MV-4-11 (cell line): ENCODE data around the gene CERS4.
A peak's percentile ranks its signal among the peaks of the same experiment; 100 is the strongest.
"Not testable (repeated sequence)": the region's sequence is repeated elsewhere in the genome, so short reads cannot be mapped to it uniquely, and the experiment has no call there.

Experiments
- DNase-seq: peaks from one replicate; lab custom pipeline; 2025; lab: John Stamatoyannopoulos, UW

The CERS4 gene

DNA sequence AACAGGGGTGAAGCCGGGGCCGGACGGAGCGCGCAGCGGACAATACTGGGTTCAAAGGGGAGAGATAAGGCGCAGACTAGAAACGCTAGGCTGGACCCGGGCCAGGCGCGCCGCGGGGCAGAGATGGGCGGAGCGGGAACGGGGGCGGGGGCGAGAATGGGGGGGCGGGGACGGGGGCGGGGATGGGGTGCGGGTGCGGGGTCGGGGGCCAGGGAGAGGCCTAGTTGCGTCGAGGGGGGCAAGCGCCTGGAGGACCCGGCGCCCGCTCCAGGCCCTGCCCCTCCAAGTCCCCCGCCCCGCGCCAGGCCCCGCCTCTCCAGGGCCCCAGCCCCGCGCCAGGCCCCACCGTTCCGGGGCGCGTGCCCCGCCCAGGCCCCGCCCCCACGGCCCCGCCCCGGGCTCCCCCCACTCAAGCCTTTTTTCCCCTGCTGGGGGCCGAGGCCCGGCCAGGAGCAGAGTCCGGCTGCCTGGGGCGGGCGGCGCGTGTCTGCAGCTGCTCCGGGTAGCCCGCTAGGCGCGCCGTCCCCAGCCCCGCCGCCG, at the start of gene CERS4:
CERS4 (plus strand) TSS at position 449 of the 540 bp plus-strand sequence. CDS start 41,707 bp downstream, outside the sequence.
- no peak for DNase-seq

- DNase-seq = peak; percentile 29
Measured at GRCh38 chr19:8161135-8161646, 48.0 kb upstream of the CERS4 start.

DNA sequence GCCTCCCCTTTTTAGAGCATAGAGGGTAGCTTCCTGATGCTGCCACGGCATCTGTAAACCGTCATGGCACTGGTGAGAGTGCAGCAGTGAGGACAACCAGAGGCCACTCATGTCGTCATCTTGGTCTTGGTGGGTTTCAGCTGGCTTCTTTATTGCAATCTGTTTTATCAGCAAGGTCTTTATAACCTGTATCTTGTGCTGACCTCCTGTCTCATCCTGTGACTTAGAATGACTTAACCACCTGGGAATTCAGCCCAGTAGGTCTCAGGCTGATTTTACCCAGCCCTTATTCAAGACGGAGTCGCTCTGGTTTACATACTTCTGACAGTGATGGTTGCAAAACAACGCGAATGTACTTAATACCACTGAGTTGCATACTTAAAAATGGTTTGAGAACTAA, 45.4 kb upstream of the CERS4 start:
- DNase-seq = no peak

- no peak for DNase-seq
Measured at GRCh38 chr19:8167985-8168384, 41.2 kb upstream of the CERS4 start.

- DNase-seq = no peak
Measured at GRCh38 chr19:8168537-8168936, 40.6 kb upstream of the CERS4 start.

GRCh38 chr19:8174706-8175105, 34.5 kb upstream of the CERS4 start:
- no peak for DNase-seq

DNA sequence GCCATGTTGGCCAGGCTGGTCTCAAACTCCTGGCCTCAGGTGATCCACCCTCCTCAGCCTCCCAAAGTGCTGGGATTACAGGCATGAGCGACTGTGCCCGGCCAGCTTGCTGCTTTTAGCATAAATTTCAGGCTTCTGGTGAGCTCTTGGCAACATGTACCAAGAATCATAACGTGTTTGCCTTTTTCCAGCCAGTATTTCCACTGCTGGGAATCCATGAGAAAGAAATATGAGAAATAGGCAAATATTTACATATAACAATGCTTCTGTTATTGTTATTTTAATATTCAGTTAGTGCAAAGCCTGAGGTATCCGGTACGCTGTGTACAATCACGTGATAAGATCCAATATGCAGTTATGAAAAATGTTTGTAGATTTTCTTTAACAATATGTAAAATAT, 29.2 kb upstream of the CERS4 start:
- DNase-seq = no peak

DNA sequence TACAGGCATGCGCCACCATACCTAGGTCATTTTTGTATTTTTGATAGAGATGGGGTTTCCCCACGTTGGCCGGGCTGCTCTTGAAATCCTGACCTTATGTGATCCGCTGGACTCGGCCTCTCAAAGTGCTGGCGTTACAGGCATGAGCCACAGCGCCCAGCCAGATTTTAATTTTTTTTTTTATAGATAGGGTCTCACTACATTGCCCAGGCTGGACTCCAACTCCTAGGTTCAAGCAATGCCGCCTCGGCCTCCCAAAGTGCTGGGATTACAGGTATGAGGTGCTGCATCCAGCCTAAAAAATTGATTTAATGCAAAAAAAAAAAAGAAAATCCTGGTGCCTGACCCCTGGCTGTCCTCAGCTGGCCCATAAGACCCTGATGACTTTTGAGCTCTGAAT, 24.9 kb upstream of the CERS4 start:
- DNase-seq = no peak

DNA sequence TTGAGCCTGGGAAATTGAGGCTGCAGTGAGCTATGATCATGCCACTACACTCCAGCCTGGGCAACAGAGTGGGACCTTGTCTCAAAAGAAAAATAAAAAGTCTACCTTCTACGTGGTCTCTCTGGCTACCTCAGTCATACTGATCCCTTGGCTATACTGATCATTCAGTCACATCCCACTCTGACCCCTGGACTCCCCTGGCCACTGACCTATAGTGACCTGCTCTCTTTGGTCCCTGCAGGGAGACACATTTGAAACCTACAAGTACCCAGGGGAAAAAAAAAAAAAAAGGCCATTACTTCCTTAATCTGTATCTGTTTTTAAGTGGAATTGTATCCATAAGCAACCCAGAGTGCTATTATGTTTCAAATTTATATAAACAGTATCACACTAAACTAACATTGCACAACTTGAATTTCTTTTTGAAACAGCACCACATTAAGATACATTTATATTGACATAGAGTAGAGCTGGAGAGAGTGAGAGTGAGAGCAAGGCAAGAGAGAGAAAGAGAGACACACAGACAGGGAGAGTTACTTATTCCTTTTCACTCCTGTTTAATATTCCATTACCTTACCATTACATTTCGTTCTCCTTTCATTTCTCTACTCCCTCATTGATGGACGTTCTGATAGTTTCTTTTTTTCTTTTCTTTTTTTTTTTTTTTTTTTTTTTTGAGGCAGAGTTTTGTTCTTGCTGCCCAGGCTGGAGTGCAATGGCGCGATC, 23.7 kb upstream of the CERS4 start:
- DNase-seq = no peak

DNA sequence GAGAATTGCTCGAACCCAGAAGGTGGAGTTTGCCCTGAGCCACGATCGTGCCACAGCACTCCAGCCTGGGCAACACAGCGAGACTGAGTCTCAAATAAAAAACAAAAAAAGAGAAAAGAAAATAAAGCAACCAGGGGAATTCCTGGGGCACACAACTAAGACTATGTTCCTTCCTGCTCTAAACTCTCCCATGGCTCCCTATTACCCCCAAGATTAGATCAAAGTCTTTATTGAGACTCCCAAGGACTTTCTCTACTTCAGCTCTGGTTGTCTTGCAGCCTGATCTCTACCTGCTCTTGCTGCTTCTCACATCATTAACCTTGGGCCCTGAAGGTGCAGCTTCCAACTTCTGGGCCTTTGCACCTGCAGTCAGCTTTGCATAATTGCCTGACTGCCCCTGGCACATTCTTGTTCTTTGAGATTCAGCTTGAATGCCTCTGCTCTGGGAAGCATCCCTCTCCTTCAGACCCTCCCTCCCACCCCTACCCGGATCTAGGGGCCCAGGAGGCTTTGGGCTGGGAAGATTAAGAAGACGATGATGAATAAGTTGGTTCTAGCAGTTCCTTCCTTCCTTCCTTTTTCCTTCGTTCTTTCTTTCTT, 16.8 kb upstream of the CERS4 start:
- no peak for DNase-seq

GRCh38 chr19:8194528-8195267, 14.5 kb upstream of the CERS4 start:
- DNase-seq = peak; percentile 53

- peak; percentile 54 for DNase-seq
Measured at GRCh38 chr19:8196271-8196927, 12.8 kb upstream of the CERS4 start.

DNA sequence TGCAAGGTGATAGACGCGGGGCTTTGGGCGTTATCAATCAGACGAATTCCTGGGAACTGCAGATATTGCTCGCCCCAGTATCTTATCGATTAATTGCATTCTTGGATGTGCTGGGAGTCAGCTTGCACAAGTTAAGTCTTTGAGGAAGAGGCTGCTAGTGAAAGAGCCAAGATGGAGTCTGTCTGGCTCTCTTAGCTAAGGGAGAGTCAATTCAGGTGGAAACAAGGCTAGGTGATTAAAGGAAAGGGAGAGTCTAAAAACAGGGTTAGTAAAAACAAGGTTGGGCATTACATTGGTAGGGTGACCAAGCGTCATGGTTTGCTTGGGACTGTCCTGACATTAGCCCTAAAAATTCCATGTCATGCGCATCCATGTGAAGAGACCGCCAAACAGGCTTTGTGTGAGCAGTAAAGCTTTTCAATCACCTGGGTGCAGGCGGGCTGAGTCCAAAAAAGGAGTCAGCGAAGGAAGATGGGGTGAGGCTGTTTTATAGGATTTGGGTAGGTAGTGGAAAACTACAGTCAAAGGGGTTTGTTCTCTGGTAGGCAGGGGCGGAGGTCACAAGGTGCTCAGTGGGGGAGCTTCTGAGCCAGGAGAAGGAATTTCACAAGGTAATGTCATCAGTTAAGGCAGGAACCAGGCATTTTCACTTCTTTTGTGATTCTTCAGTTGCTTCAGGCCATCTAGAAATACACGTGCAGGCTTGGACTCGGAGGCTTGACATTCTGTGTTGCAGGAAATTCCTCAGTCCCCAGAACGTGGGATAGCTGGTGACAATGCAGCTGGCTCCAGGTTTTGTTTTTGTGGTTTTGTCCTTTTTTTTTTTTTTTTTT, 5.7 kb upstream of the CERS4 start:
- DNase-seq = not testable (repeated sequence)

DNA sequence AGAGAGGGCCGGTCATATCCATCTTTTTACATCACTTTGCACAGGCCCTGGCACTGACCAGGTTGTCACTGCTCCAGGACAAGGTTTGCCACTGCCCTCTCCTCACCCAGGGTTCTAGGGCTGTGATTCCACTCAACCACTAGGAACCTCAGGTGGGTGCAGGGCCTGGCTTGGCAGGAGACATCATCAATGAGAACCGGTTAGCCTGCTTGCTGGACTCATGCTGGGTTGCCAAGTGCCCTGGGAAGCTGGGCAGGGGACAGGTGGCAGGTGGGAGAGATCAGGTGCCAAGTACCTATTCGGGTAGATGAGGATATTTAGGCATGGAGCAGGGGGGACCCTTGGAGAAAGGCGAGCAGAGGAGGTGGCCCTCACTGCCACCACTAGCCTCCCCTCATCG, 4.2 kb upstream of the CERS4 start:
- no peak for DNase-seq

DNA sequence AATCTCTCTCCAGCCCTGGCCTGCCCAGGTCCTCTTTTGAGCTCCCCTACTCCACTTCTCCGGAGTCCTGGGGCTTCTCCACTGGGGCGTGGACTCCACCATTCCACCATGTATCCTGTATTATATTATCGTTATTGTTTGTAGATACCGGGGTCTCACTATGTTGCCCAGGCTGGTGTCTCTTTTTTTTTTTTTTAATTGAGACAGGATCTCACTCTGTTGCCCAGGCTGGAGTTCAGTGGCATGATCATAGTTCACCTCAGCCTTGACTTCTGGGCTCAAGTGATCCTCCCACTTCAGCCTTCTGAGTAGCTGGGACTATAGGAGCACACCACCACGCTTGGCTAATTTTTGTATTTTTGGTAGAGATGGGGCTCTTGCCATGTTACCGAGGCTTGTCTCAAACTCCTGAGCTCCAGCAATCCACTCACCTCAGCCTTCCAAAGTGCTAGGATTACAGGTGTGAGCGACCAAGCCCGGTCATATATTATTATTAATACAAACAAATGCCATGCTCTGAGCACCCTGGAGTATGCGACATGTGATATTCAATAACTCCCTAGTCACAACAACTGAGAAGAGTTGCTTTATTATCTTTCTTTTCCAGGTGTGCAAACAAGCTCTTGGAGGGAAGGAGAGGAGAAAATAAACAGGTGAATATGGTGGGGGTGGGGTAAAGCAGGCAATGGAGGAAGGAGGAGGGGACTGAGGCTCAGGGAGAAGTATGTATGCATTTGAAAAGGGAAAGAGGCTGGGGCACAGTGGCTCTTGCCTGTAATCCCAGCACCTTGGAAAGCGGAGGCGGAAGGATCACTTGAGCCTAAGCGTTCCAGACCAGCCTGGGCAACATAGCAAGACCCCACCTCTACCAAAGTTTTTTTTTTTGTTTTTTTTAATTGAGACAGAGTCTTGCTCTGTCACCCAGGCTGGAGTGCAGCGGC, 2.8 kb upstream of the CERS4 start:
- DNase-seq = no peak

DNA sequence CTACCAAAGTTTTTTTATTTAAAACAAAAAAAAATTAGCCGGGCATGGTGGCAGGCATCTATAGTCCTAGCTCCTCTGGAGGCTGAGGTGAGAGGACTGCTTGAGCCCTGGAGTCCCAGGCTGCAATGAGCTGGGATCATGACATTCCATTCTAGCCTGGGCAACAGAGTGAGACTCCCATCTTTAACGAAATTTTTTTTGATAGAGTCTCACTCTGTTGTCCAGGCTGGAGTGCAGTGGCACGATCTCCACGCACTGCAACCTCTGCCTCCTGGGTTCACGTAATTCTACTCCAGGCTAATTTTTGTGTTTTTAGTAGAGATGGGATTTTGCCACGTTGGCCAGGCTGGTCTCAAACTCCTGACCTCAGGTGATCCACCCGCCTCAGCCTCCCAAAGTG, 1.8 kb upstream of the CERS4 start:
- not testable (repeated sequence) for DNase-seq

- DNase-seq = no peak
Measured at GRCh38 chr19:8208119-8208921, 850 bp upstream of the CERS4 start.

DNA sequence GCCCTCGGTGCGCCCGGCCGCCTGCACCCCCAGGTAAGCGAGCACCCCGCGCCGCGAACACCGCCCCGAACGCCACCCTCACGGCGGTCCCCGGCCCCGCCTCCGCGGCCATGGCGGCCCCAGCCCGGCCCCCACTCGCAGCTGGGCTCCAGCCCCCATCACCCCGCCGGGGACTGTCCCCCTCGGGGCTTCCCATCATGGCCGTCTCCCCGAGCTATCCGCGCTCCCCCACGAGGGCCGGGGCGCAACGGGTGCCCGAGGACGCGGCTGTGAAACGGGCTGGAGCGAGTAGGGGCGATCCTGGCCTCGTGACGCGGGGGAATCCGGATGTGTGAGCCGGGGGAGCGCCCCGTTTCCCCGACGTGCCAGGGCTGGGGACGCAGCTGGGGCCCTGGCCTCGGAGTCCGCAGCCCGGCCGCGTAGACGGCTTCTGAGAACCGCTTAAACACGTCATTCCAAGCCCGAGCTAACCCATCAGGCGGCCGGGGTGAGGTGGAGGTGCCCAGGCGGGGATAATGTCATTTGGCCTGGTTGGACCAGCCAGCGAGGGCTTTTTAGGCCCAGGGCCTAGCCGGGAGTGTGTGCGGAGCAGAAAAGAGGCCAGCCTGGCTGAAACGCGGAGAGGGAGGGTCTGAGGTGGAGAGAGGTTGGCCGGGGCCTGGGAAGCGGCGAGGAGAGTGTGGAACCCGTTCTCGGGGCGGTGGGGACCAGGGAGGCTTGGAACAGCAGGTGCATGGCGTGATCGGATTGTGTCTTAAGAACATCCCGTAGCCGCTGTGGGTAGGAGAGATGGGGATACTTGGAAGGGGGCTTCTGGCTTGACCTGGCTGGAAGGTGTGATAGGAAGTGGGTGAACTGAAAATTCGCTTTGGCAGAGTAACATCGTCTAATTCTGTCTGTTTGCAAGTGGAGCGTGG, 550 bp downstream of the CERS4 start:
- DNase-seq = no peak
